Measurements from ENCODE around the gene MRPS27.

The MRPS27 gene

DNA sequence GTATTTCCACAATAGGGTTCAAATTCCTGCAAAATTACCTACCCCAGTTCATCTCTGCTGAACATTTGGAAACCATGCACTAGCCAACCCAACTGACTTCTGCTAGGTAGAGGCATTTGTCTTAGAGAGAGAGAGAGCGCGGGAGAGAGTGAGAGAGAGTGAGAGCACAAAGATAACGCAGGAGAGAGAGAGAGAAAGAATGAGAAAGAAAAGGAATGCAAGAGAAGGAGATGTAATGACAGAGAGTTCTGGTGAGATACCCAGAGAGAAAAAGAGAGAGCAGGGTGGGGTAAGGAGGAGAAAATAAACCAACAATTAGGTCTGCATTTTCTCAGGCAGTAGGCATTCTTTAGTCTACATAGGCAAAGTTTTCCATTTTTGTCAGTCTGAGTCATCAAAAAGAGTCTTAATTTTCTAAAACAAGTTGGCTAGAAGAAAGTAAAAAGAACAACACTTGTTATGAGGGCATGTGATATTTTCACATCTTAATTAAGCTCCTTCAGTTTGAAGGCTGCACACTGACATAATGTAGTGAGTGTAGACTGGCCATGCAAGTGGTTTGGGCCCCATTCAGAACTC is 114.5 kb downstream of the MRPS27 start:
- DNase-seq (ENCODE audit: low read depth in 2 of 2, low spot score in 1 of 2) = no peak

DNA sequence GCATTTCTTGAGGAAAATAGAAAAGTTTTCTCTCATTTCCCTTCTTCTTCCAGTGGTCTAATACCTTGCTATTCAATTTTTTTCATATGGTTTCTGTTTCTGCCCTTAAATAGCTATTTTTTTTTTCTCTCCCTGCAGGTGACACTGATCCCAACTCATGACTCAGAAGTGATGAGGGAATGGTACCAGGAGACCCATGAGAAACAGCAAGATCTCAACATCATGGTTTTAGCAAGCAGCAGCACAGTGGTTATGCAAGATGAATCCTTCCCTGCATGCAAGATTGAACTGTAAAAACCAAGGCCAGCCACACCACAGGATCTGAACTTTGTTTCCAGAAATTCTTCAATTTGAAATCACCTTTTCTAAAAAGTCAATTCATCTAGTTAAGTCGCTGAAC is 115.1 kb downstream of the MRPS27 start:
- no peak for DNase-seq (ENCODE audit: low read depth in 2 of 2, low spot score in 1 of 2)

DNA sequence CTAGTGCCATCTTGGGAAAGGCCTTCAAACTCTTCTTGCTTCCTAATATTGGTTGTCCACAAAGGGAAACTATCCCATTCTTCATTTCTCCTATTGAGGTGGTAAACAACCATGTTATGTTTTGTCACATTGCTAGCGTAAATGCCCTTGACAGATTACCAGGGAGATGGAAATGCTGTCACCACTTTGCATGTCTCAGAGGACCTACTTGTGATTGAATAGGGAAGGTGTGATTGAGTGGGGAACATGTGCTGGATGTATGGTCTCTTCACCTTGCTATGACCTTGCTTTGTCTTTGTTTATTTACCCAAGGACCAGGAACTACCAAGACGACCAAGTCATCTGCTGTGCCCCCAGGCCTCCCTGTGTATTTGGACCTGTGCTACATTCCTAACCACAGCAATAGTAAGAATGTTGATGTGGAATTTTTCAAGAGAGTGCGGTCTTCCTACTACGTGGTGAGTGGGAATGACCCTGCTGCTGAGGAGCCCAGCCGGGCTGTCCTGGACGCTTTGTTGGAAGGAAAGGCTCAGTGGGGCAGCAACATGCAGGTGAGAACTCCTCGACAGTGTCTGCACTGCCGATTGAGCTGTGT is 116.7 kb downstream of the MRPS27 start:
- no peak for DNase-seq (ENCODE audit: low read depth in 2 of 2, low spot score in 1 of 2)

DNA sequence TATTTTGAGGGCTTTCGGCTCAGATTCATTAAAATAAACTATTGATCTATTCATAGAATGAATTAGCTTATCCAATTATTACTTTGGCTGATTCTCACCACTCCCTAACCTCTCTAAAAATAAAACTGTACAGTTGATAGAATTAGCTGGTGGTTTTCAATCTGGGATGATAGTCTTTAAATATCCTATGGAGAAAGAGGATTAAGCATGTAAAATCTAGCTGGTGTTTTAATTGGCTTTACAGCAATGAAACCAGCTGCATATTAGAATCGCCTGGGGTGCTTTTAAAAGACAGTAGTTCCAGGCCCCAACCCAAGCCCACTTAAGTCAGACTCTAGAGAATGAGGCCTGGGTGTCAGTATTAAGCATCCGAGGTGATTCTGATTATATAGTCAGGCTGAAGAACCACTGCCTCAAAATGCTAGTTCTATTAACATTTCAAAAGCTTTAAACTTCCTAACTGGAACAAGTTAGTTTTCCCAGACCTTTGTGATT is 117.7 kb downstream of the MRPS27 start:
- DNase-seq (ENCODE audit: low read depth in 2 of 2, low spot score in 1 of 2) = no peak

DNA sequence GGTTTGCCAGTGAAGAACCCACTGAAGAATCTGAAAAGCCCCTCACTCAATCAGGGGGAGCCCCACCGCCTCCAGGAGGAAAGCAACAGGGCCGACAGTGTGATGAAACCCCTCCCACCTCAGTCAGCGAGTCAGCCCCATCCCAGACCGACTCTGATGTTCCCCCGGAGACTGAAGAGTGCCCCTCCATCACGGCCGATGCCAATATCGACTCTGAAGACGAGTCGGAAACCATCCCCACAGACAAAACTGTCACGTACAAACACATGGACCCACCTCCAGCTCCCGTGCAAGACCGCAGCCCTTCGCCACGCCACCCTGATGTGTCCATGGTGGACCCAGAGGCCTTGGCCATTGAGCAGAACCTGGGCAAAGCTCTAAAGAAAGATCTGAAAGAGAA is 120.4 kb downstream of the MRPS27 start:
- no peak for DNase-seq (ENCODE audit: low read depth in 2 of 2, low spot score in 1 of 2)

DNA sequence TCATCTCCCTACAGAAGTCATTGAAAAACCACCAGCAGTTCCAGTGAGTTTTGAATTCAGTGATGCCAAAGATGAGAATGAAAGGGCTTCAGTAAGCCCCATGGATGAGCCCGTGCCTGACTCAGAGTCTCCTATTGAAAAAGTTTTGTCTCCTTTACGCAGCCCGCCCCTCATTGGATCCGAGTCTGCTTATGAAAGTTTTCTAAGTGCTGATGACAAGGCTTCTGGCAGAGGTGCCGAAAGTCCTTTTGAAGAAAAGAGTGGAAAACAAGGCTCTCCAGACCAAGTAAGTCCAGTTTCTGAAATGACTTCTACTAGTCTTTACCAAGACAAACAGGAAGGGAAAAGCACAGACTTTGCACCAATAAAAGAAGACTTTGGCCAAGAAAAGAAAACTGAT is 122.6 kb downstream of the MRPS27 start:
- DNase-seq (ENCODE audit: low read depth in 2 of 2, low spot score in 1 of 2) = no peak

DNA sequence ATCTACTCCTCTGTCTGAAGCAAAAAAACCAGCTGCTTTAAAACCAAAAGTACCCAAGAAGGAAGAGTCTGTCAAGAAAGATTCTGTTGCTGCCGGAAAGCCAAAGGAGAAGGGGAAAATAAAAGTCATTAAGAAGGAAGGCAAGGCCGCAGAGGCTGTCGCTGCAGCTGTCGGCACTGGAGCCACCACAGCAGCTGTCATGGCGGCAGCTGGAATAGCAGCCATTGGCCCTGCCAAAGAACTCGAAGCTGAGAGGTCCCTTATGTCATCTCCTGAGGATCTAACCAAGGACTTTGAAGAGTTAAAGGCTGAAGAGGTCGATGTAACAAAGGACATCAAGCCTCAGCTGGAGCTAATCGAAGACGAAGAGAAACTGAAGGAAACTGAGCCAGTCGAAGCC is 124.5 kb downstream of the MRPS27 start:
- no peak for DNase-seq (ENCODE audit: low read depth in 2 of 2, low spot score in 1 of 2)

DNA sequence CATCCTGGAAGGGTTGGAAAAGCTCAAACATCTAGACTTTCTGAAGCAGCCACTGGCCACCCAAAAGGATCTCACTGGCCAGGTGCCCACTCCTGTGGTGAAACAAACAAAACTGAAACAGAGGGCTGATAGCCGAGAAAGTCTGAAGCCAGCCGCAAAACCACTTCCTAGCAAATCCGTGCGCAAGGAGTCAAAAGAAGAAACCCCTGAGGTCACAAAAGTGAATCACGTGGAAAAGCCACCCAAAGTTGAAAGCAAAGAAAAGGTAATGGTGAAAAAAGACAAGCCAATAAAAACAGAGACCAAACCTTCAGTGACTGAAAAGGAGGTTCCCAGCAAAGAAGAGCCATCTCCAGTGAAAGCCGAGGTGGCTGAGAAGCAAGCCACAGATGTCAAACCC is 125.2 kb downstream of the MRPS27 start:
- no peak for DNase-seq (ENCODE audit: low read depth in 2 of 2, low spot score in 1 of 2)

DNA sequence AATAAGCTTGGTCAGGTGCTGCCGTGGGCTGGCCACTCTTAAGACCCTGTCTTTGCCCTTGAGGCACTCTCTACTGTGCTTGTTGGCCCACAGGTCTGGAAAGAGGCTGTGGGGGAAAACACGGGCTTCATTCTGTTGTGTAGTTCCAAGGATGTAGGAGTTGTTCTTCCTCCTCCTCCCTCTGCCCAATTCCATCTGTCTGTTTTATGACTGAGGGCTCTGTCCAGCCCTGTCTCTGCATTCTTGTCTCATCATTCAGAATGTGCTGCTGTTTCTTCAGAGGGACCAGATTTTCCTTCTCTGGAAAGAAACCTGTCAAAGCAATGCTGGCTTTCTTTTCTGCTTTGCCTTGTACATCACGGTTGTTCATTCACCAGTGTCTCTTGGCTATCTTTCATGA is 128.6 kb downstream of the MRPS27 start:
- DNase-seq (ENCODE audit: low read depth in 2 of 2, low spot score in 1 of 2) = no peak

DNA sequence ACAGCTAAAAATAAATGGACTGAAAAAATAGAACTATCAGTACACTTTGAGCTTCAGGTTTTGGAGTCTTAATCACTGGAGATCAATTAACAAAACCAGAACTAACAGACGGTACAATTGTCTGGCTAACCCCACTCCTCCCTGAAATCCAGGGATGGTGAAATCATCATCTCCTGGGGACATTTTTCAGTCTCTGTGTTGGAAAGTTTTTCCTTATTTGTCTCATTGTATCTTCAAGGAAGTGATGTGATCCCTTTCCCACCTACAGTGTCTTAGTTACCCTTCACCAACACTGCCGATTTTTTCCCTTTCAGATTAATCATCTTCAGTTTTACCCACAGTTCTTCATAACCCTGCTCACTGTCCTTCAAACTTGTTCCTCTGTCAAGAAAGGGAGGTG is 130.9 kb downstream of the MRPS27 start:
- DNase-seq (ENCODE audit: low read depth in 2 of 2, low spot score in 1 of 2) = no peak

DNA sequence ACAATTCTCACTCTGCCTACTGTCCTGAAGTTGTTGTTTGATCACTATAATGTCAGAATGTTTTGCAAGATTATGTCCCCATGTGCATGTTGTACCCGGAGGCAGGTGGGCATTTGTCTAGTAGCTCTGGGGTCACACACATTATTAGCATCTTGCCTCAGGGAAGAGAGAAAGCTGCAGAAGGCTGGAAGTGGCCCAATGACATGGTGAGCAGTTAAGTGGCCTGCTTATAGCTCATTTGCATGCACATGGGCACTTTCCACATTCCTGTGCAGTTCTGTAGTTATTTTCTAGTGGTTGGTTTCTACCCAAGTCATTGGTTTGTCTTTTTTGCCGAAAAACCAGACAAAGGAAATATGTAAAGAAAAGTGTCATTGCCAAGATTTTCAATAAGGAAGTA is 131.9 kb downstream of the MRPS27 start:
- no peak for DNase-seq (ENCODE audit: low read depth in 2 of 2, low spot score in 1 of 2)

DNA sequence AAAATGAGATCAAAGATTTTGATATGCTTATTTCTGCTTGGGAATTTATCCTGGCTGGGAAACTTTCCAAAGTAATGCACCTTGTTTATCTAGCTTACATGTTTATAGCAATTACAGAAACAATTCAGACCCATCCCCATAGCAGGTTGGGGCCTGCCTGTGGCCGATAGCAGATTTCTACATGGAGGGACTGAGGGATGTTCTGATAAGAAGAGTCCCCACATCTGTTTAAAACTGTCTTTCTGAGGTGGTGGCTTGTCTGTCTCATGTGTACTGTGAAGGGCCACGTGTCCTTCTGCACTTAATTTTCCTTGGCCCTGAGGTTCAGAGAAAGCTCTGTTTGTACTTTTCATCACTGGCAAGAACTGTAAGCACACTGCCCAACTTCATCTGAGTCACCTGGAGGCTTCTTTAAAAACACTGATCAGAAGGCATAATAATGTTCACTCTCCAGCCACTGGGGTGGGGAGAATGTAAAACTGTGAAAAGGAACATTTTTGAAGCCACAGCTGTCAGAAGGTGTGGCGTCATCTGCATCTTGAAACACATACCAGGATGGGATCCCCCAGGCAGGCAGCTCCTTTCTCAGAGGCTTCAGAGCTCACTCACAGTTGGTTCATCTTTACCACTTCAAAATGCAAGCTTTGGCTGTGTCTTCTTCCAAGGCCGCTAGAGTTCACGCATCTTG is 132.5 kb downstream of the MRPS27 start:
- DNase-seq (ENCODE audit: low read depth in 2 of 2, low spot score in 1 of 2) = no peak

DNA sequence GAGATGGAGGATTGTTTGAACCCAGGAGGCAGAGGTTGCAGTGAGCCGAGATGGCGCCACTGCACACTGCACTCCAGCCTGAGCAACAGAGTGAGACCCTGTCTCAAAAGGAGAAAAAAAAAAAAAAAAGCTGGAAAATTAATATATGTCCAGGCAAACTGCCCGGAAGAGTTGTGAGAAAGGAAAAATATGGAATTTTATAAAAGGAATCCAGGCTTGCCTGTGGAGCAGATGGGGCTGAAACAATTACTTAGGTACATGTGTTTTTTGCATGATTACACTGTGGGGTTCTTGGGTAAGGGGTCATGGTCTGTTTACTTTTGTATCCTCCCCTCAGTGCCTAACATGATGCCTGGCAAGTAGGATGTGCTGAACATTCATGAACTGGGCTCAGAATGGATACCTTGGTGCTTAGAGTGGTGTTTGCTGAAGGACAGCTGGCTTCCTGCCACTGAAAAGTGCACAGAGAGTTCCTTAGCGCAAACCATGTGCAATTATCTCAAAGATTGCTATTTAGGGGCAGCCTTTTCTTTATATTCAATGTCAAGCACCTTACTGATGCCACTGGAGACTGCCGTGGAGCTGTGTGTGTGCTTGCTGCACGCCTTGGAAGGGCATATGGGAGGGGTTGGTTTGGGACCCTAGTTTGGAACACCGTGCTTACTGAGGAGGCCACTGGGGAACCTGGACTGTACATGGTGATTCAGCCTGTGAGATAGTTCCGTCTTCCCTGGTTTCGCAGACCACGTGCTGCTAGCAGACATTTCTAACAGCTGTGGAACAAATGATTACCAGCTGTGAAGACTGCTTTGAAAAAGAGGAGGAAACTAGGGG is 134.3 kb downstream of the MRPS27 start:
- no peak for DNase-seq (ENCODE audit: low read depth in 2 of 2, low spot score in 1 of 2)

DNA sequence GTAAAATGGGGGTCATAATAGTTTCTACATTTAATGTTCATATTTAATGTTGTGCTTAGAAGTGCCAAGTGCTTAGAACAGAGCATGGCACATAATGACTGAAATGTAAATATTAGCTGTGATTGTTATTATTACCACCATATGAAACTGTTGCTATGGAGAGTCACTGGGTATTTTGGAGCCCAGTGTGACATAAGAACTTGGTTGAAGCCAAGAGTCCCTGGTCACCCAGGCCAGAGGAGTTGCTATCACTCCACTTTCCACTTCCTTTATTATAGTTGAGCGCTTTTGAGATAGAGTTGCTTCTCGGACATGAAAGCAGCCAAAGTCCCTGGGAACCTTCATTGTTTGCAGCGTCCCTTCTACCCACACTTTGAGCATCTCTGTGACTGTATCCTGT is 135.6 kb downstream of the MRPS27 start:
- no peak for DNase-seq (ENCODE audit: low read depth in 2 of 2, low spot score in 1 of 2)

DNA sequence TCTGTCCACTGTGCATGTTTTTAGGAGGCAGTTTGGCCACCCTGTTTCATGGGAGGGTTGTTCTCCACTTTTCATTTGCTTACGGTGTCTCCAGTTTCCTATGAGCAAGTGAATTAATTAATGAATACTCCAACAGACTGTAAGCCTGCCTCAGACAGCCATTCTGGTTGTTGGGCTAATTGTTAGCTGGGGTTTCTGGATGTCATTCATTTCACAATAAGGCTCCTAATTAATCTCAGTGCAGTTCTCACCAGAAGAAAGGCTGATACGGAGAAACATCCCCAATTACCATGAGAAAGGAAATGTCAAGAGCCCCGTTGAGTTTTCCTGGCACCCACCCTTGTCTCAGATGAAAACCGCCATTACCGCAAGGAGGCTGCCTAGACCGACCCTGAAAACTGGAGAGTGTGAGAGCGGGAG is 136.9 kb downstream of the MRPS27 start:
- DNase-seq (ENCODE audit: low read depth in 2 of 2, low spot score in 1 of 2) = no peak

DNA sequence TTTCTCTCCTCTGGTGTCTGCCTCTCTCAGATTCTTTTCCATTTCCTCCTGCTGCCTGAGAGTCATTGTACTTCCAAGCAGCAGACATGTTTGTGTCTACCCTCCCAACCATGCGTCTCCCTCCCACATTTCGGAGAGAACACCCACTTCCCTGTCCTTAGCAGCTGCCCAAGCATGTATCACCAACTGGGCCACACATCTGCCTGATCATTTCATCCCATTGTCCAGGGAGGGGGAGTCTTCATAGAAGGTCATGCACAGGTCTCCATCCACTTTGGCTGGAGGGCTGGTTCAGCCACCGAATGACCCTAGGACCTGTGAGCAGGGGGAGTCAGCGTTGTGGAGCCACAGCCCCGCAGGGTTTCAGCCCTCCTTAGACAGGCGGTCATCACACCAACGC is 137.4 kb downstream of the MRPS27 start:
- DNase-seq (ENCODE audit: low read depth in 2 of 2, low spot score in 1 of 2) = no peak

DNA sequence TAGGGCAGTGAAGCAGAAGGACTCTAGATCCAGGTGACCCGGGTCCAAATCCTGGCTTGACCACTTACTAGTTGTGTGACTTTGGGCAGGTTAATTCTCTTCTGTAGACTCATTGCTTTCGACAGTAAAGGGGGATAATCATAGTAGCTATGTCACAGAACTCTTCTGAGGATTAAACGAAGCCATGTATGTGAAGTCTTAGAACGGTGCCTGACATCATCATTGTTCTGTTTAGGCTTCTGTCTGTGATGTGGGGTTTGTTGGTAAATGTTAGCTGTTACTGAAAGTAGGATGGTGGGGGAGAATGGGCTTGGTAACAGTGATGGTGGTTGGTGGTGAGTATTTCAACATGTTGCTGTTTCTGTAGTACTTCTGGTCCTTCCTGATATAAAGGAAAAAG is 139.1 kb downstream of the MRPS27 start:
- no peak for DNase-seq (ENCODE audit: low read depth in 2 of 2, low spot score in 1 of 2)

DNA sequence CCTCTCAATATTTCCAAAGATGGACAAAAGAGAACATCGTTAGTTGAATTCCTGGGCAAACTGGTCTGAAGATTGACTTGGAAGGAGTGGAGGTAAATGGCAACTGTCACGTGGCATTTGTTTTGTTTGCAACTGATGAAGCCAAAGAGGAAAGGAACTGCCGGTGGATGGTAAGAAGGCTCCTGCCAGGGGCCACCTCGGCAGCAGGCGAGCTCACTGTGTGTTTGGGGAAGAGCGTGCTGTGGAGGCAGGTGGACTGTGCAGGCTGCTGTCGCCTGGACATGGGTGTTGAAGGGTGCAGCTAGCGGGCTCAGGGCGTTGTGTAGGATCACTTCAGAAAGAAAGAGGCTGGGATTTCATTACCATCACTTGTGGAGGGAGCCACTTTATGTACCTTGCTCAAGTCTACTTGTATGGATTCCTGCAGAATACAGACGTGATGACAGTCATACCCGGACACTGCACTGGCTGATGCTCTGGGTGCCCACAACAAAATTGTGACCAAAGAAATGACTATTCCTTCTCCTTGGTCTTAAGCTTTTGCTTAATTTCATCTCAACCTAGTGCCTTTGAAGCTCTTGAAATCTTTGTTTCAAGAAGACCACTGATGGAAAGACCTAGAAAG is 140.1 kb downstream of the MRPS27 start:
- DNase-seq (ENCODE audit: low read depth in 2 of 2, low spot score in 1 of 2) = no peak

DNA sequence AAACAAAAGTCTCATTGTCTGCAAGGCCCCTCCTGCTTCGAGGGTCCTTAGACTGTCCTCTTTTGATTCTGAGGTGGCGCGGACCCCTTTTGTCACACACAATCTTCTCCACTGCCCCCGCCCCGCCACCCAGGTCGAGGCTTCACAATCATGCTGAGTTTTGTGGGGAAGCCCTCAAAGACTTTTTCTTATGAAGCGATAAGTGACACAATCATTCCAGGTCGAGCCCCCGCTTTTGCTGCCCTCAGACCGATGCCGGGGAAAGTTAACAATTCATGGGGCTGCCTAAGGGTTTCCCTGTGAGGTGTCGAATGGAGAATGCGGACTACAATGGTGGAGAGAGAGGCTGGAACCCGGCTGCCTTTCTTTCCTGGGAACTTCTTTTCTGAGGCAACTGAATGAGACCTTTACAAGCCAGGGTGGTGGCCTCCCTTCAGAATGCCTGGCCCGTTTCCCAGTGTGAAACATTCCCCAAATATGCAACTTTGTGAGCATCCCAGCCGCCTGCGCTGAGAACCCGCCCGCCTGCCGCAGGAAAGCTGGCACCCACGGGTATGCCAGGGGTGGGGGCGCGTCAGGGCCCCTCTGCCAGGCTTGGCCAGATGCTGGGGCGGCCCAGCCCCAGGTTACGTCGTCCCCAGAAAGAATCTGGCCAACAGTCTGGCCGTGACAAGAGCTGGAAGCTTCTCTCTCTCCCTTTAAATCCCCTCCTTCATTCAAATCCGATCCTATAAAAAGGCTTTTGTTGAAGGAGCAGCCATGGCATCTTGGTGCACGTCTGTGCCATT is 140.8 kb downstream of the MRPS27 start:
- no peak for DNase-seq (ENCODE audit: low read depth in 2 of 2, low spot score in 1 of 2)

DNA sequence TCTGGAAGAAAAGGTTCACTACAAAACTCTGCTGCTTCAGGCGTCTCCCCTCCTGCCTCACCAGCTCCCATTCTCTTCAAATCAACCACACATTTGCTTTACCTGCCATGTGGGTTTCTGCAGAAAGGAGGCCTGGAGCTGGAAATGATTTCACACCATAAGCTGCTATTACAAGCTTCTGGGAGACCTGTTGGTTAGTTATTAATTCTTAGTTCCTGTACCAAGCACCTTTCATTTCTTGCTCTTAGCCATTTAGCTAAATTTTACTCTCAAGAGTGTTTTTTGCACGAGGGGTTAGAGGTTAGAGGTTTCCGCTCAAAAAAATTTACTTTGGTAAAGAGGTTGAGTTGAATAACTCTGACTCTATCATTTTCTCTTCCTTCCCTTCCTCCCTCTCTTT is 142.5 kb downstream of the MRPS27 start:
- no peak for DNase-seq (ENCODE audit: low read depth in 2 of 2, low spot score in 1 of 2)

DNA sequence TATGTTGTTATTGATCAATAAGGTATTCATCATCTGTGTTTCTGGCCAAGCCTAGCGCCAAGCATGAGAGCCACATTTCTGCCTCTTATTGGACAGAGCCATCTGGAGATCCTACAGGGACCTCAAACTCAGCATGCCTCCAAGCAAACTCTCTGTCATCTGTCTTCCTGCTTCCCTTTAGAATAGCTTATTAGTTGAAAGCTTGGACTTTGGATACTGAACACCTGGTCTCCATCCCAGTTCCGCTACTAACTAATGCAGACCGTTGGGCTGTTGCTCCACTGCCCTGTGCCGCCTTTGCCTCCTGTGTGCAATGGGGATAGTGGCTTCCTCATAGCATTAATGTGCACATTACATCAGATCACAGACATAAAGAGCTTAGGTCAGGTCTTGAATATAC is 147.3 kb downstream of the MRPS27 start:
- DNase-seq (ENCODE audit: low read depth in 2 of 2, low spot score in 1 of 2) = no peak
